Measurements from ENCODE around the gene LGMN. TPM values are rescaled to one million over a fixed set of nuclear protein-coding genes. Genes with fewer than 3 reads are reported as not detected.

The LGMN gene
- polyA plus RNA-seq (2013, experiment 1 of 2): 83.7 TPM
- polyA plus RNA-seq (2013, experiment 2 of 2): 86.4 TPM

- WGBS: 1% methylated on average over 33 of the region's 50 CpGs
Measured at GRCh38 chr14:92748259-92749016, at the start of gene LGMN. Gene LGMN, minus strand, starts transcription at chr14:92748627. Its CDS starts 15,841 bp downstream, at chr14:92732786.

DNA sequence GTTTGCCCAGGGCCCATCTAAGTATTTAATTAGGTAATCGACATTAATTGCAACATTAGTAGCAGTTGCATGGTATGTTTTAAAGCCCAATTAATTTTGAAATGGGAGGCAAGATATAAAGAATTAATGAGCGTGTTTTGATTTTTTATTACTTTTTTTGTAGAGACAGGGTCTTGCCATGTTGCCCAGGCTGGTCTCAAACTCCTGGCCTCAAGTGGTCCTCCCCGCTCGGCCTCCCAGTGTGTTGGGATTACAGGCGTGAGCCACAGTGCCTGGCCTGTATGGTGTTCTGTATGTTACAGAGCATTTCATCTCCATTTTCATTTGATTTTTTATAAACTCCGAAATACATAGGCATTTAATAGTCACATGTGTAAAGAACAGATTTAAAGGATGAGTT lies 46.5 kb upstream of the LGMN start:
- Histone ChIP-seq H3K79me1 (replicated peaks; ENCODE audit: low read length, poor library complexity, severe bottlenecking) (peaks cover 11% of the 10 kb centered on the region), H4K8ac (ENCODE audit: low read length) (no peak overlapping the region)
- WGBS: 43% methylated on average over 2 of the region's 6 CpGs

More at GRCh38 chr14:92748259-92749016, at the start of gene LGMN:
- Histone ChIP-seq H3K36me3 (ENCODE audit: control insufficient read depth in 1 of 2, insufficient read depth in 2 of 2, low read depth in 1 of 2, low read length in 2 of 2) (no peaks in the 10 kb centered on the region), H3K4me3 (ENCODE audit: insufficient read depth in 1 of 2, low read depth in 1 of 2, low read length in 2 of 2) (peak within 1 kb of the TSS; percentile 82 to 92), H3K14ac (ENCODE audit: low read length in 2 of 2) (peak within 1 kb of the TSS in 1 of 2 experiments; percentile 55), H3K4me1 (ENCODE audit: control insufficient read depth, insufficient read depth, low read depth, low read length) (peaks cover 4% of the 10 kb centered on the region), H2AK5ac (ENCODE audit: low read length, severe bottlenecking) (no peak within 1 kb of the TSS), H2BK12ac (ENCODE audit: low read length in 2 of 2) (peak within 1 kb of the TSS in 1 of 2 experiments; percentile 87), H3K4me2 (ENCODE audit: low read length, poor library complexity, severe bottlenecking) (peak within 1 kb of the TSS; percentile 80), H3K23ac (ENCODE audit: low read length in 2 of 2) (peak within 1 kb of the TSS in 1 of 2 experiments; percentile 56), H2BK15ac (ENCODE audit: low read depth, poor library complexity, severe bottlenecking) (peak within 1 kb of the TSS; percentile 26), H3K9me3 (ENCODE audit: control insufficient read depth, low read length) (no peaks in the 10 kb centered on the region), H3K27ac (ENCODE audit: low read length, poor library complexity, severe bottlenecking) (no peak within 1 kb of the TSS), H2BK120ac (ENCODE audit: low read depth, low read length) (no peak within 1 kb of the TSS), H4K8ac (ENCODE audit: low read length) (peak within 1 kb of the TSS; percentile 53), H3K27me3 (ENCODE audit: control insufficient read depth in 1 of 2, insufficient read depth in 1 of 2, low read length in 2 of 2) (peaks cover 10 to 14% of the 10 kb centered on the region in 2 experiments), H4K91ac (ENCODE audit: low read length) (peak within 1 kb of the TSS; percentile 11), H2BK5ac (ENCODE audit: low read depth, low read length, poor library complexity, severe bottlenecking) (no peak within 1 kb of the TSS), H3K18ac (ENCODE audit: low read depth in 1 of 2, low read length in 2 of 2) (peak within 1 kb of the TSS; percentile 23 to 94), H3K9ac (ENCODE audit: low read length) (peak within 1 kb of the TSS; percentile 91), H3K4ac (ENCODE audit: low read depth in 1 of 2, low read length in 2 of 2) (peak within 1 kb of the TSS; percentile 30 to 41), H3K79me1 (replicated peaks; ENCODE audit: low read length, poor library complexity, severe bottlenecking) (peaks cover 8% of the 10 kb centered on the region), H2AFZ (ENCODE audit: low read depth, low read length) (peak within 1 kb of the TSS; percentile 91)
- DNase-seq: peak; percentile 95

DNA sequence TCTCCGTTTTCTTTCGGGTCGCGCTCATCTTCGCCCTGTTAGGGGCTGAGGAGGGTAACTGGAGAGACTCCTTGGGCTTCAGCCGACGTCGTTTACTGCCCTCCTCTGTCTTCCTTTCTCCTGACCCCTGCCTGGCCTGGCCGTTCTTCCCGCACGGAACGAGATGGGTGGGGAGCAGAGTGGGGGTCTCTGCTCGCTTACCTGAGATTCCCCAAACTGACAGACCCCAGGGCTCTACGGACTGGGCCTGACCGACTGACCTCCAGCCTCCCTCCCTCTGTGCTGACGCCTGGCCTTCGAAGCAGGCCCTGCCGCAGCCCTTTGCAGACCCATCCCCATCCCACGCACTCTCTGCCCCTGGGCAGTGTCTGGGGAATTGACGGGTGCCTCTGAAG lies 46.1 kb upstream of the LGMN start:
- H3K4me1 ChIP-seq (ENCODE audit: control insufficient read depth, insufficient read depth, low read depth, low read length): no peaks in the 10 kb centered on the region
- H2BK120ac ChIP-seq (ENCODE audit: low read depth, low read length): peak overlapping the region; percentile 95
- DNase-seq: peak; percentile 40
- H3K4ac ChIP-seq (ENCODE audit: low read depth in 1 of 2, low read length in 2 of 2): peak overlapping the region; percentile 98 to 100
- peak overlapping the region; percentile 95 to 97 for H3K18ac ChIP-seq (ENCODE audit: low read depth in 1 of 2, low read length in 2 of 2)
- peaks cover 11% of the 10 kb centered on the region for H3K79me1 ChIP-seq (replicated peaks; ENCODE audit: low read length, poor library complexity, severe bottlenecking)
- H3K23ac ChIP-seq (ENCODE audit: low read length in 2 of 2): peak overlapping the region in 1 of 2 experiments; percentile 96
- peak overlapping the region; percentile 81 for H3K27ac ChIP-seq (ENCODE audit: low read length, poor library complexity, severe bottlenecking)
- peaks cover 14% of the 10 kb centered on the region for H3K9me3 ChIP-seq (ENCODE audit: control insufficient read depth, low read length)
- peak overlapping the region; percentile 89 to 98 for H3K4me3 ChIP-seq (ENCODE audit: insufficient read depth in 1 of 2, low read depth in 1 of 2, low read length in 2 of 2)
- peak overlapping the region; percentile 85 for H2BK5ac ChIP-seq (ENCODE audit: low read depth, low read length, poor library complexity, severe bottlenecking)
- H4K8ac ChIP-seq (ENCODE audit: low read length): peak overlapping the region; percentile 98
- no peak overlapping the region for H2BK15ac ChIP-seq (ENCODE audit: low read depth, poor library complexity, severe bottlenecking)
- H3K14ac ChIP-seq (ENCODE audit: low read length in 2 of 2): peak overlapping the region; percentile 97 to 98
- H3K36me3 ChIP-seq (ENCODE audit: control insufficient read depth in 1 of 2, insufficient read depth in 2 of 2, low read depth in 1 of 2, low read length in 2 of 2): peaks cover 7 to 20% of the 10 kb centered on the region in 2 experiments
- peak overlapping the region; percentile 15 for H2AFZ ChIP-seq (ENCODE audit: low read depth, low read length)
- no peaks in the 10 kb centered on the region for H3K27me3 ChIP-seq (ENCODE audit: control insufficient read depth in 1 of 2, insufficient read depth in 1 of 2, low read length in 2 of 2)
- 0% methylated on average over 20 of the region's 20 CpGs for WGBS
- peak overlapping the region; percentile 83 for H2AK5ac ChIP-seq (ENCODE audit: low read length, severe bottlenecking)
- H2BK12ac ChIP-seq (ENCODE audit: low read length in 2 of 2): peak overlapping the region; percentile 73 to 86
- peak overlapping the region; percentile 97 for H4K91ac ChIP-seq (ENCODE audit: low read length)
- H3K4me2 ChIP-seq (ENCODE audit: low read length, poor library complexity, severe bottlenecking): peak overlapping the region; percentile 61
- peak overlapping the region; percentile 98 for H3K9ac ChIP-seq (ENCODE audit: low read length)

More for the DNA sequence above, 46.5 kb upstream of the LGMN start:
- Histone ChIP-seq H2AK5ac (ENCODE audit: low read length, severe bottlenecking) (peak overlapping the region; percentile 83), H2BK120ac (ENCODE audit: low read depth, low read length) (no peak overlapping the region), H3K4ac (ENCODE audit: low read depth in 1 of 2, low read length in 2 of 2) (peak overlapping the region; percentile 98 to 100), H3K9ac (ENCODE audit: low read length) (peak overlapping the region; percentile 98), H3K9me3 (ENCODE audit: control insufficient read depth, low read length) (peaks cover 10% of the 10 kb centered on the region), H3K27me3 (ENCODE audit: control insufficient read depth in 1 of 2, insufficient read depth in 1 of 2, low read length in 2 of 2) (no peaks in the 10 kb centered on the region), H2BK5ac (ENCODE audit: low read depth, low read length, poor library complexity, severe bottlenecking) (no peak overlapping the region), H3K14ac (ENCODE audit: low read length in 2 of 2) (peak overlapping the region in 1 of 2 experiments; percentile 98), H3K23ac (ENCODE audit: low read length in 2 of 2) (no peak overlapping the region), H3K4me2 (ENCODE audit: low read length, poor library complexity, severe bottlenecking) (peak overlapping the region; percentile 61), H3K36me3 (ENCODE audit: control insufficient read depth in 1 of 2, insufficient read depth in 2 of 2, low read depth in 1 of 2, low read length in 2 of 2) (peaks cover 7 to 24% of the 10 kb centered on the region in 2 experiments), H2AFZ (ENCODE audit: low read depth, low read length) (peak overlapping the region; percentile 15), H3K4me3 (ENCODE audit: insufficient read depth in 1 of 2, low read depth in 1 of 2, low read length in 2 of 2) (peak overlapping the region; percentile 89 to 98), H2BK12ac (ENCODE audit: low read length in 2 of 2) (no peak overlapping the region), H3K18ac (ENCODE audit: low read depth in 1 of 2, low read length in 2 of 2) (peak overlapping the region; percentile 95 to 97), H2BK15ac (ENCODE audit: low read depth, poor library complexity, severe bottlenecking) (no peak overlapping the region), H3K27ac (ENCODE audit: low read length, poor library complexity, severe bottlenecking) (no peak overlapping the region), H4K91ac (ENCODE audit: low read length) (no peak overlapping the region), H3K4me1 (ENCODE audit: control insufficient read depth, insufficient read depth, low read depth, low read length) (no peaks in the 10 kb centered on the region)
- no peak for DNase-seq

Data from mesenchymal stem cell (in vitro differentiated cells and primary cell).